CD4-positive, alpha-beta T cell treated with Interleukin-1 beta for 1 hour (primary cell): ENCODE results near the gene PAK5.
A peak's percentile ranks its signal among the peaks of the same experiment; 100 is the strongest.

ENCODE experiments used
- DNase-seq, 2 donors: peaks; one replicate each; pipeline ENCODE4 v3.0.0-alpha.2; 2020 to 2022

Gene PAK5

GRCh38 chr20:9615118-9615517 is 223.8 kb downstream of the PAK5 start:
- no peak for DNase-seq

- no peak for DNase-seq
Observed at GRCh38 chr20:9613871-9614270, 225.0 kb downstream of the PAK5 start.

- DNase-seq: no peak
Observed at GRCh38 chr20:9611921-9612320, 227.0 kb downstream of the PAK5 start.

GRCh38 chr20:9610665-9611064 is 228.2 kb downstream of the PAK5 start:
- no peak for DNase-seq

GRCh38 chr20:9609887-9610502 is 228.9 kb downstream of the PAK5 start:
- peak; percentile 39 to 46 for DNase-seq

GRCh38 chr20:9608639-9609340 is 230.1 kb downstream of the PAK5 start:
- DNase-seq: no peak

- no peak for DNase-seq
Observed at GRCh38 chr20:9602847-9603183, 236.1 kb downstream of the PAK5 start.

GRCh38 chr20:9600562-9600961 is 238.3 kb downstream of the PAK5 start:
- DNase-seq: no peak

- DNase-seq: no peak
Observed at GRCh38 chr20:9597547-9597946, 241.3 kb downstream of the PAK5 start.

- DNase-seq: no peak
Observed at GRCh38 chr20:9595763-9596162, 243.1 kb downstream of the PAK5 start.

- no peak for DNase-seq
Observed at GRCh38 chr20:9594284-9594875, 244.5 kb downstream of the PAK5 start.

GRCh38 chr20:9592419-9592818 is 246.5 kb downstream of the PAK5 start:
- DNase-seq: no peak

- DNase-seq: no peak
Observed at GRCh38 chr20:9591080-9591479, 247.8 kb downstream of the PAK5 start.

- no peak for DNase-seq
Observed at GRCh38 chr20:9590189-9590588, 248.7 kb downstream of the PAK5 start.

GRCh38 chr20:9588706-9589105 is 250.2 kb downstream of the PAK5 start:
- no peak for DNase-seq

GRCh38 chr20:9583151-9583550 is 255.7 kb downstream of the PAK5 start:
- DNase-seq: no peak

- DNase-seq: no peak
Observed at GRCh38 chr20:9582137-9582536, 256.7 kb downstream of the PAK5 start.

- DNase-seq: no peak
Observed at GRCh38 chr20:9581509-9581908, 257.4 kb downstream of the PAK5 start.

GRCh38 chr20:9578594-9578993 is 260.3 kb downstream of the PAK5 start:
- DNase-seq: no peak

GRCh38 chr20:9577397-9577796 is 261.5 kb downstream of the PAK5 start:
- DNase-seq: no peak

- DNase-seq: no peak
Observed at GRCh38 chr20:9576695-9577094, 262.2 kb downstream of the PAK5 start.

- DNase-seq: no peak
Observed at GRCh38 chr20:9575836-9576235, 263.0 kb downstream of the PAK5 start.

GRCh38 chr20:9574776-9575175 is 264.1 kb downstream of the PAK5 start:
- DNase-seq: no peak

GRCh38 chr20:9574181-9574580 is 264.7 kb downstream of the PAK5 start:
- no peak for DNase-seq
